ENCODE results near the gene AOPEP.

The AOPEP gene

GRCh38 chr9:94946256-94946655 lies 219.8 kb downstream of the AOPEP start:
- no peak for DNase-seq (ENCODE audit: insufficient read length, low spot score)
- TF ChIP-seq CTCF (IDR thresholded peaks at IDR 0.05; ENCODE audit: insufficient read depth, missing control alignments): no peak
- no peak for FAIRE-seq

DNA sequence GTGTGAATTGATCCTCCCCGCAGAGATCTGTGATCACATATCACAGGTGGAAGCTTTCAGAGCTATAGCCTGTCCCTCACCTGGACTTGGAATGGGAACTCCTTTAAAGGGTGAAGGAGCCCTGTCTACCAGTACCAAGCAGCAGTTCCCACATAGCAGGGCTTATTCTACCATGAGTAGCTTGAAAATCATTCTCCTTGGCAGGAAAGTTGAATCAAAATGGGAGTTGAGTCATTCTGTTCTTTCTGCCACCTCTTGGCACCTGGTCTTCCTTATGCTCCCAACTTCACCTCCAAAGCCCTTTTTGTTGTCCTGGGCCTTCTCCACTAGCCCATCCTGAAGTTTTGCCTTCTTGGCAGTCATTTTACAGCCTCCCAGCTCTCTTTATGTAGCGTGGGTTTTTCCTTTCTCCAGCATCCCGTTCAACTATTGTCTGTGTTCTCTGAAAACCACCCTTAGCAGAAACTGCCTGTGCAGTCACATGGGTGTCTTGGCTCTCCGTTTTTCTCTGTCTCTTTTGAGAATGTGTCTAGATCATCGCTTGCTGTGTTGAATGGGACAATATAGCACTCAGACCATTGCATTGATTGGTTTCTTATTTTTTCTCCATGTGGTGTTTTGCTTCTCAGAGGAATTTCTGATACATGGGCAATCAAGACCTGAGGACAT lies 222.2 kb downstream of the AOPEP start:
- FAIRE-seq (no peak), DNase-seq (ENCODE audit: insufficient read length, low spot score) (no peak)
- no peak for TF ChIP-seq CTCF (IDR thresholded peaks at IDR 0.05; ENCODE audit: insufficient read depth, missing control alignments)

- DNase-seq (ENCODE audit: insufficient read length, low spot score) (no peak), FAIRE-seq (no peak)
- no peak for TF ChIP-seq CTCF (IDR thresholded peaks at IDR 0.05; ENCODE audit: insufficient read depth, missing control alignments)
Measured at GRCh38 chr9:94949370-94949769, 222.9 kb downstream of the AOPEP start.

DNA sequence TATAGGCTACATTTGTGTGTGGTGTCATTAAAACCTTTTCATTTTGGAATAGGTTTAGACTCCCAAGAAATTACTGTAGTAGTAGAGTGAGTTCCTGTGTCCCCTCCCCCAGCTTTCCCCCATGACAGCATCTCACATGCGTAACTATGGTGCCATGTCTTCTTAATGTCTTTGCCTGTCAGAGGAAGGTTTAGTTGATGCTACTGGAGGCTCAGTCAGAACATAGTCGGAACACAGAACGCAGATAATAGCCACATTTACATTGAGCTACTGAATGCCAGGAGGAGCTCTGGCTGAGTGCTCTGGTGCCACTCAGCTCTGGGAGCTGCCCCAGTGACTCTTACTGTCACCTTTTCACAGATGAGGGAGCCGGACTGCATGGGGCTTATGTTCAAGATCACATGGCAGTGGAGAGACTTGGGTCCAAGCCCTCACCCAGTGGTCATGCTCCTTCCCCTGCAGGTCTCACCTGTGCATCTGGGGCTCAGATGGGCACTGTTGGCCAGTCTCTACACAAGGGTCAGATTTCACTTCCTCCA lies 223.6 kb downstream of the AOPEP start:
- no peak for TF ChIP-seq CTCF (IDR thresholded peaks at IDR 0.05; ENCODE audit: insufficient read depth, missing control alignments)
- no peak for FAIRE-seq
- no peak for DNase-seq (ENCODE audit: insufficient read length, low spot score)

- no peak for TF ChIP-seq CTCF (IDR thresholded peaks at IDR 0.05; ENCODE audit: insufficient read depth, missing control alignments)
- FAIRE-seq (no peak), DNase-seq (ENCODE audit: insufficient read length, low spot score) (no peak)
Measured at GRCh38 chr9:94950579-94951323, 224.3 kb downstream of the AOPEP start.

GRCh38 chr9:94951324-94952135 lies 225.0 kb downstream of the AOPEP start:
- no peak for TF ChIP-seq CTCF (IDR thresholded peaks at IDR 0.05; ENCODE audit: insufficient read depth, missing control alignments)
- no peak for FAIRE-seq
- DNase-seq (ENCODE audit: insufficient read length, low spot score): no peak

Data from D721Med (cell line).